Karpas-422 (cell line): ENCODE measurements around the gene RSPH10B2. TPM values are rescaled to one million over a fixed set of nuclear protein-coding genes. Genes with fewer than 3 reads are reported as not detected.
"Not testable (repeated sequence)": the region's sequence is repeated elsewhere in the genome, so short reads cannot be mapped to it uniquely, and the experiment has no call there.

Experiments used
- DNase-seq: peaks from one replicate; pipeline ENCODE4 v3.0.0-alpha.2; 2015
- H2AFZ ChIP-seq: fragments of 200-600 bp; sonication (generic); 2 replicates; pipeline ENCODE4 v1.6.1; 2014; ENCODE audit warnings: antibody characterized with exemption, low read length, mixed read lengths
- H3K27ac ChIP-seq: fragments of 200-600 bp; sonication (generic); 2 replicates; pipeline ENCODE4 v1.5.1; 2014; ENCODE audit warnings: mild to moderate bottlenecking, low read length, moderate library complexity
- H3K27me3 ChIP-seq: fragments of 200-600 bp; sonication (generic); 2 replicates; pipeline ENCODE4 v1.6.1; 2014; ENCODE audit warnings: low read length, mixed read lengths
- H3K36me3 ChIP-seq: fragments of 200-600 bp; sonication (generic); 2 replicates; pipeline ENCODE4 v1.6.1; 2014; ENCODE audit warnings: low read length, mixed read lengths; ENCODE audit not compliant: insufficient read depth
- H3K4me1 ChIP-seq: fragments of 200-600 bp; sonication (generic); 2 replicates; pipeline ENCODE4 v1.6.1; 2014; ENCODE audit warnings: mild to moderate bottlenecking, low read length, mixed read lengths
- H3K4me2 ChIP-seq: fragments of 200-600 bp; sonication (generic); 2 replicates; pipeline ENCODE4 v1.6.1; 2014; ENCODE audit warnings: low read length, low read depth, mild to moderate bottlenecking; ENCODE audit not compliant: poor library complexity, severe bottlenecking
- H3K4me3 ChIP-seq: fragments of 200-600 bp; sonication (generic); 2 replicates; pipeline ENCODE4 v1.5.1; 2014; ENCODE audit warnings: mild to moderate bottlenecking, antibody characterized with exemption, low read length, mixed read lengths
- H3K79me2 ChIP-seq: fragments of 200-600 bp; sonication (generic); 2 replicates; pipeline ENCODE4 v1.6.1; 2014; ENCODE audit warnings: mild to moderate bottlenecking, low read length, mixed read lengths
- H3K9ac ChIP-seq: fragments of 200-600 bp; sonication (generic); 2 replicates; pipeline ENCODE4 v1.6.0; 2014; ENCODE audit warnings: low read length
- H3K9me2 ChIP-seq: fragments of 200-600 bp; sonication (generic), shearing (Covaris generic); replicated peaks from 2 replicates; pipeline ENCODE4 v1.6.0; 2014; ENCODE audit warnings: mild to moderate bottlenecking, low read length, moderate library complexity; ENCODE audit not compliant: insufficient read depth
- H3K9me3 ChIP-seq: fragments of 300-700, 200-600 bp; sonication (generic); 2 replicates; pipeline ENCODE4 v1.6.1; 2014; ENCODE audit warnings: low read length, mixed read lengths
- H4K20me1 ChIP-seq: fragments of 200-600 bp; sonication (generic); 2 replicates; pipeline ENCODE4 v1.6.1; 2014; ENCODE audit warnings: mild to moderate bottlenecking, antibody characterized with exemption, low read length, low read depth; ENCODE audit not compliant: insufficient read depth
- total RNA-seq: library from RNA; depleted of rRNA; stranded (reverse); fragments of >200 nt; shearing (Covaris generic); gene quantifications from 2 replicates; pipeline ENCODE4 v1.2.3, GENCODE V29; 2014; ENCODE audit warnings: low replicate concordance

RSPH10B2 gene
- total RNA-seq, 1 experiment from 2014 or later: not detected

- not testable (repeated sequence) for H3K27me3 ChIP-seq, H3K27ac ChIP-seq, DNase-seq, H3K9me3 ChIP-seq, H3K9ac ChIP-seq, H3K36me3 ChIP-seq, H3K9me2 ChIP-seq, H3K4me2 ChIP-seq, H3K4me1 ChIP-seq, H3K4me3 ChIP-seq, H4K20me1 ChIP-seq, H3K79me2 ChIP-seq, H2AFZ ChIP-seq
Measured at GRCh38 chr7:6797218-6797617, 43.3 kb downstream of the RSPH10B2 start.

GRCh38 chr7:6798047-6798446 is 44.1 kb downstream of the RSPH10B2 start:
- not testable (repeated sequence) for H3K9me2 ChIP-seq, H3K9me3 ChIP-seq, H2AFZ ChIP-seq, H3K4me3 ChIP-seq, H3K4me1 ChIP-seq, H3K27ac ChIP-seq, H3K79me2 ChIP-seq, H3K36me3 ChIP-seq, H3K27me3 ChIP-seq, DNase-seq, H4K20me1 ChIP-seq, H3K4me2 ChIP-seq, H3K9ac ChIP-seq

- not testable (repeated sequence) for H2AFZ ChIP-seq, H3K4me2 ChIP-seq, H4K20me1 ChIP-seq, H3K9ac ChIP-seq, H3K9me2 ChIP-seq, H3K4me3 ChIP-seq, H3K9me3 ChIP-seq, H3K4me1 ChIP-seq, DNase-seq, H3K27ac ChIP-seq, H3K27me3 ChIP-seq, H3K36me3 ChIP-seq, H3K79me2 ChIP-seq
Measured at GRCh38 chr7:6799887-6800286, 46.0 kb downstream of the RSPH10B2 start.

GRCh38 chr7:6800331-6800730 is 46.4 kb downstream of the RSPH10B2 start:
- DNase-seq, H3K36me3 ChIP-seq, H3K9me2 ChIP-seq, H3K27ac ChIP-seq, H3K79me2 ChIP-seq, H3K4me1 ChIP-seq, H3K27me3 ChIP-seq, H3K9me3 ChIP-seq, H2AFZ ChIP-seq, H3K9ac ChIP-seq, H3K4me3 ChIP-seq, H4K20me1 ChIP-seq, H3K4me2 ChIP-seq: not testable (repeated sequence)

GRCh38 chr7:6807393-6807918 is 53.6 kb downstream of the RSPH10B2 start:
- H2AFZ ChIP-seq, H3K36me3 ChIP-seq, H3K9me2 ChIP-seq, H4K20me1 ChIP-seq, DNase-seq, H3K4me1 ChIP-seq, H3K9me3 ChIP-seq, H3K27ac ChIP-seq, H3K27me3 ChIP-seq, H3K9ac ChIP-seq, H3K79me2 ChIP-seq, H3K4me2 ChIP-seq, H3K4me3 ChIP-seq: not testable (repeated sequence)

GRCh38 chr7:6807959-6808358 is 54.1 kb downstream of the RSPH10B2 start:
- not testable (repeated sequence) for H4K20me1 ChIP-seq, H2AFZ ChIP-seq, H3K4me1 ChIP-seq, H3K4me3 ChIP-seq, H3K27ac ChIP-seq, H3K4me2 ChIP-seq, DNase-seq, H3K27me3 ChIP-seq, H3K9ac ChIP-seq, H3K9me2 ChIP-seq, H3K36me3 ChIP-seq, H3K79me2 ChIP-seq, H3K9me3 ChIP-seq

- H3K27ac ChIP-seq, H3K4me1 ChIP-seq, H3K9ac ChIP-seq, H4K20me1 ChIP-seq, H3K79me2 ChIP-seq, H3K36me3 ChIP-seq, H3K9me3 ChIP-seq, DNase-seq, H3K4me3 ChIP-seq, H3K9me2 ChIP-seq, H2AFZ ChIP-seq, H3K27me3 ChIP-seq, H3K4me2 ChIP-seq: not testable (repeated sequence)
Measured at GRCh38 chr7:6813011-6813410, 59.1 kb downstream of the RSPH10B2 start.

GRCh38 chr7:6815470-6815869 is 61.6 kb downstream of the RSPH10B2 start:
- not testable (repeated sequence) for H3K79me2 ChIP-seq, DNase-seq, H3K9me3 ChIP-seq, H3K27me3 ChIP-seq, H3K9me2 ChIP-seq, H3K4me1 ChIP-seq, H2AFZ ChIP-seq, H4K20me1 ChIP-seq, H3K4me3 ChIP-seq, H3K9ac ChIP-seq, H3K4me2 ChIP-seq, H3K27ac ChIP-seq, H3K36me3 ChIP-seq

- not testable (repeated sequence) for H3K4me3 ChIP-seq, H3K9me3 ChIP-seq, H2AFZ ChIP-seq, DNase-seq, H3K27ac ChIP-seq, H3K36me3 ChIP-seq, H3K9me2 ChIP-seq, H3K4me2 ChIP-seq, H4K20me1 ChIP-seq, H3K4me1 ChIP-seq, H3K9ac ChIP-seq, H3K27me3 ChIP-seq
- H3K79me2 ChIP-seq: peaks cover 16% of the 10 kb centered on the region
Measured at GRCh38 chr7:6821622-6822021, 67.7 kb downstream of the RSPH10B2 start.
